ENCODE measurements around the gene PID1.

Gene PID1

DNA sequence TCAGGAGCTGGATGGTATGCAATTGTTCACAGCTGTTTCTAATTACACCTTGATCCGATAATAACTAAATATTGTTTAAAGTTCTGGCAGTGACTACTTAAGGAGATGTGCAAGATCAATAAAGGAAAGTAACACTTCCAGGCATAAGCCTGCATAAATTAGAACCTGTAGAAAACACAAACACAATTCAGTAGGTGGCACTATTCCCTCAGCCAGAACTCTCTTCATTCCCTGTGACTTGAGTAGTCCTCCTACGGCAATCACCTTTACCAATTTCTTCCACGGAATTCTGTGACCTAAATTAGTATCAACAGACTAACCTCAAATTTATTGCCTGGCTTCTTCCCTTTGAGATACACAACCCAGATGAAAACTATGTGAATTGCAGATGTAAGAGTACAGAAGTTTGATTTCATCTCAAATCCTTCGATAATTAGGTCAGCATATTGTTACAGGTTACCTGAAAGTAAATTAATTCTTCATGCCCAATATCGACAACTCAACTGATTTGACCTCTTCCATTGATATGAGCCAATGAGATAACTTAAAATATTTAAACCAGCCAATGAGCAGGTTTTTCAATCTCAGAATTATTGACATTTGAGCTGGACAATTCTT, 137.8 kb downstream of the PID1 start:
- H3K4me3 ChIP-seq: no peak overlapping the region

DNA sequence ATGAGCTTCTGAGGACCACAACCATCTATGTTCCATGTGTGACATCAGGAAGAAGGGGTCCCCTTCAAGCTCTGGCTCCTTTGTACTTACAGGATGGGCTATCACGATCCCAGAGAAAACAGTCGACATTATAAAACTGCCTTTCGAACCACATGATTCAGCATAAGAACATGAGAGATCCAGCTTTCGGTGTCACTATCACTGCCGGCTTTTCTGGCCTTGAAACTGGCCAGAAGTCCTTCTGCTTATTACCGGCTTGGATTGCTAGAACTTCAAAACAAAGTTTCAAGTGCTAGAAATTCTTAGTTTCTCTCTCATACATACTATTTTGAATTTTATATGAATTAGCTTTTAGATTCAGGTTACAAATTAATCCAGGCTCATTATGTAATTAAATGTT, 138.9 kb downstream of the PID1 start:
- no peak overlapping the region for H3K27ac ChIP-seq
- H3K4me3 ChIP-seq: no peak overlapping the region

More for the DNA sequence above, 137.8 kb downstream of the PID1 start:
- H3K27ac ChIP-seq: no peak overlapping the region

DNA sequence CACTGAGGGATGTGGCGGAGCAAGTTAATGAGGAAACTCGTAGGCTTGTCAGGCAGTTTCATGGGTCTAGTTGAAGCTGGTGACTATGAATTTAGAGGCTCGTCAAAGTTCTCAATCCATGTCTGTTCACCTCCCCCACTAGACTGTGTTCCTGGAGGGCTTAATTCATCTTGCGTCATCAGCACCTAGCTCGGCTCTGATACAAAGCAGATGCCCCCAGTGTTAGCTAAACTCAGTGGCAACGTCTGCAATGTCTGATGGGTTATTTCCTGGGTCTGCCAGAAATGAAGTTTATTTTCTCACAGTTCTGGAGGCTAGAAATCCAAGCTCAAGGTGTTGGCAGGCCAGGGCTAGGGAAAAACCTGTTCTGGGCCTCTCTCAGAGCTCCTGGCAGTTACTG, 140.6 kb downstream of the PID1 start:
- Histone ChIP-seq H3K4me3 (no peak overlapping the region), H3K27ac (no peak overlapping the region)

DNA sequence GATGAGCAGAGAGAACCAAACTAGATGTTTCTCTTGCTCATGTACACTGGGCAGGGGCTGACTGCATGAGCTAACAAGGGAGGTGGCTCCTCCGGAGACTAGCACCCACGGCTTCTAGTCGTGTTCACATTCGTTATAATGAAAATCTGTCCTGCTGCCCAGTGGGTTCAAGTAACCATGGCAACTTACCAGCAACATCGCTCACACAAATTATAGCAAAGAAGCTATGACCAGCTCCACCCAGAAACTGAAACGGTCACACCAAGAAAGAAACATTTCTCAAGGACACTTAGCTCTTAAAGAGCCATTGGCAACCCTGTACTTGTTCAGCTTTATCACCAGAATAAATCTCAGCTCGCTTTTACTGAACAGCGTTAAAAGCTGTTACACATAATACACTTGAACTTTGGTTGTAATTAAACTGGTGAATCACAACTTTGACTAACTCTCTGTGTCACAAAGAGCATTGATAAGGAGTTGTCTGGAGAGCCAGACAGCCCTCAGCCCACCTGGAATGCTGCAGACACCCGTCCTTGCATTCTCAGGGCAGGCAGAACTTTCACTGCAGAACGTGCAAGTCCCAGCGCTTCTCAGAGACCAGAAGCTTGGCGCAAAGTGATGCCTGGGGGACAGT, 141.2 kb downstream of the PID1 start:
- H3K27ac ChIP-seq: no peak overlapping the region

DNA sequence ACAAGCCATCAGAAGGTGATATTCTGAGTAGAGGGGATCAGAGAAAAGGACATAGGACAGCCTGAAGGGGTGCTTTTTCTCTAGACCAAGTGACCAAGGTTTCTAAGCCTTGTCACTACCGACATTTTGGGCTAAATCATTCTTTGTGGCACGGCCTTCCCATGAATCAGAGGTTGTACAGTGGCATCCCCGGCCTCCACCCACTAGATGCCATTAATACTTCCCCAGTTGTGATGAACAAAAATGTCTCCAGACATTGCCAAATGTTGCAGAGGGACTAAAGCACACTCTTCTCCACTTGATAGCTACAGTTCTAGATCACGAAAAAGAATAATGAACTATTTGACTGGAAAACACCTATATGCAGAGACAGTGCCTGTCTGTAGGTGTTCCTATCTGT, 143.6 kb downstream of the PID1 start:
- no peak overlapping the region for H3K27ac ChIP-seq
- H3K4me3 ChIP-seq: no peak overlapping the region

More for the DNA sequence above, 141.2 kb downstream of the PID1 start:
- H3K4me3 ChIP-seq: no peak overlapping the region

DNA sequence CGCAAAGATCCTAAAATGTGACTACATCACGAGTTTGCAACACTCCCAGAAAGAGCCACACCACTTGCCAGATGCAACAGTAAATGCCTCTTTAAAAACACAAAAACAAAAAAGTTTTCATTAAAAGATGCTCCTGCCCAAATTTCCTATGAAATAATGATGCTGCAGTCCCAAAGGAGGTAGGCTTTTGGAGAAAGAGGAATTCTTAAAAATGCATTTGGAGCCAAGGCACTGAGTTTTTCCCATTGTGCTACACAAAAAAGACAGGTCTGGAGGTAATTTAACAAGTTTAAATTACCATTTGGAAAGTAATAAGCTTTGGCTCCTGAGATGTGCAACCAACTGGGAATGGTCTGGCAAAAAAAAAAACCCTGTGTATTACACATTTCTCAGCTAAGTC, 145.0 kb downstream of the PID1 start:
- Histone ChIP-seq H3K27ac (no peak overlapping the region), H3K4me3 (no peak overlapping the region)

DNA sequence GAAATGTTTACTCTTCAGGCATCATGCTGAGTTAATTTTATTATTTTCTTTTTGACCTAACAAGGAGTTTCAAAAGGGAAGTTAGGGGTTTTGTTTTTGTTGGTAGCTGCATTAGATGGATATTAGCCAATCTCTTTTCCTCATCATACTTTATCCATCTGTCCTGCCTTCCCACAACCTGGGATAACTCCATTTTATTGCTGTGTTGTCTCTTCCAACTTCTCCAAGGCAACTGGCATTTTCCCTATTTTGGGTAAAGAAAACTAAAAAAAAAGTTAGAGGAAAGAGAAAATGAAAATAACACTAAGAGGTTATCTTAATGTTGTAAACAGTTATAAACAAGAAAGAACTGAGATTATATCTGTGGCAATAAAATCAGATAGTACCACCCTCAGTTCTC, 147.0 kb downstream of the PID1 start:
- Histone ChIP-seq H3K4me3 (no peak overlapping the region), H3K27ac (no peak overlapping the region)

DNA sequence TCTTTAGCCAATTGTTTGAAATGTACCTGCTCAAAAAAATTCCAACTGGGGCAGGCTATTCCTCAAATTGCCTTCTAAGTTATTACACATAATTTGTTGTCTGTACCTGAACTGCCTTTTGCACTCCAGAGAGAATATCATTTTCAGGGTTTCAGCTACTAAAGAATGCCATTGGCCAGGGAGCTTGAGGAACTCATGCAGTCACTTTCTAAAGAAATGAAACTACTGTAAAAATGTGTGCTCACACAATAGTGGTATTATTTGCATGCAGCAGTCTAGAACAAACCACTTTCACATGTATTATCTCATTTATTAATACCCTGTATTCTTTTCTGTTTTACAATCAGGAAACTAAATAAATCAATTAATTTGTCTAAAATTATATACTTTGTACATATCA, 152.2 kb downstream of the PID1 start:
- no peak overlapping the region for H3K27ac ChIP-seq
- H3K4me3 ChIP-seq: no peak overlapping the region

DNA sequence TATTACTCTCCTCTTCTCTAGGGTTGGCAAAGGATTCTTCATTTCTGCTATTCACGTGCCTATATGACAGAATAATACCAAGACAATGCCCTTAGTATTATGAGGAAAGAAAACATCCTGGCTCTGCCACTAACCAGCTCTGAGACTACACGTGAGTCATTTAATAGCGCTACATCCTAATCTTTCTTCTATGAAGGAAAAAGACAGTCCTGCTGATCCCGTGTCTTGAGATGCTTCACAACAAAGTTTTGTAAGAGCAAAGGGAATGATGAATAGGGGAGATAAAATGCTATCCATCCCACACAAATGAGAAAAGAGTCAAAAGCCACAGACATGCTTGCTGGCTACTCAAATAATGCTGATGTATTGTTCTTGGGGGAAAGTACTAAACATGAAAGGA, 152.8 kb downstream of the PID1 start:
- no peak overlapping the region for H3K4me3 ChIP-seq
- no peak overlapping the region for H3K27ac ChIP-seq

DNA sequence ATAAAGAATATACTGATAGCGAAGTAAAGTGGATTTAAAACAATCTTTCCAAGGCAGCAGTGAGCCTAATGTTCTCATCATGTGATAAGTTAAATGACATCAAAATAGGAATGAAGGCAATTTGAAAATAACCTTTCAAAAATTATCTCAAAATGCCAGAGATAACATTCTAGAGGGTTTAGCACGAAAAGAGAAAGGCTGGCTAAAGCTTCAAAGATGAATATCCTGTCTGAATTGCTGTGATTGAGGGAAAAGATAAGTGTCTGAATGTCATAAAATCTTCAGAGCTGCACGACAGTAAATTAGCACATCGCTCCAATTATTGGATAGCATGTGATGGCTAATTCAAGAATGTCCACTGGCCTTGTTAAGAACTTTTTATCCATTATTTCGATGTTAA, 159.3 kb downstream of the PID1 start:
- Histone ChIP-seq H3K4me3 (no peak overlapping the region), H3K27ac (no peak overlapping the region)

DNA sequence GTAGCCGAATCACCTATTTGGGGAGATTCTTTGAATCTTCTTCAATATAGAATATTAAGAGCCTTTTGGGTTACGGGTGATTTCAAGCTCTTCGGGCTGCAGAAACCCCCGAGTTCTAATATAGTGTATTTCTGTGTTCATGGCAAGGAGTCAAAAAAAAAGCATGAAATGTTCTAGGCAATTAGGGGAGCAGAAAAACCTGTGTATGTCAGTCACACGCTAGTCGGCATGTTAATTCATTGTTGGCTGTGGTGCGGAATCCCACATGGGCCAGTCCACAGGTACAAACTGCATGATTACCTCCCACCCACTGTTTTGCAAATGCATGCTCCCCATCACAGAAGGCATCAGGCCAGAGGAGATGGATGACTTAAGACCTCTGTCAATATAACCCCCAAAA, 161.9 kb downstream of the PID1 start:
- Histone ChIP-seq H3K4me3 (no peak overlapping the region), H3K27ac (no peak overlapping the region)

DNA sequence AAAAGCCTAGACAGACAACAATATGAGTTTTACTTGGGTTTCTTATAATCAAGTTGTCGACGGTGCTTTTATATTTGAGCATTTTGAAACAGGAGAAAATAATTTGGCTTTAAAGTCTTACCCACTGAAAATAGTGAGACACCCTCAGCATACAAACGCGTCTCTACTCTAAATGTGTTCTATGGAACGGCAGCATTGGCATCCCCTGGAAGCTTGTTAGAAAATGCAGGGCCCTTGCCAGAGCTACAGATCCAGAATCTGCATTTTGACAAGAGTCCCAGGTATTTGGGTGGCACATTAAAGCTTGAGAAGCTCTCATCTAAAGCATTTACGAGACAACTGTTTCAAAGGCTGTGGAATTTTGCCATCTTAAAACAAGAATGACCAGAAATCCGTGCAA, 163.5 kb downstream of the PID1 start:
- Histone ChIP-seq H3K4me3 (no peak overlapping the region), H3K27ac (no peak overlapping the region)

DNA sequence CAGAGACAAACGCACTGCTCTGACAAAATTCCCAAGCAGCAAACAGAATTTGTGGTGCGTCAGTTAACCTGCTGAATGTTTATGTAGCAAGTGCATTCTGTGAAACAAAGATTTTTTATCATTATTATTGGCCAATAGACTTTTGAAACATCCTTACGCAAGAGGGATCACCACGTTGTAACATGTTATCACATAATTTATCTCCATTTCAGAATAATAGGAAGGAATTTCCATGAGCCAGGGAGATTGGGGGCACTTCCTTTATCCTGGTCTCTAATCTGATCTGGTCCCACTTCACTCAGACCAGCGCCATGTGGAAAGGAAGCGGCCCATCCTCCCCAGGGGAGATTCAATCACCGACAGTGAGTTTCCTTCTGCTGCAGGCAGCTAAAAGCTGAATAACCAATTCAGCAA, 166.1 kb downstream of the PID1 start:
- no peak overlapping the region for H3K4me3 ChIP-seq
- H3K27ac ChIP-seq: no peak overlapping the region

DNA sequence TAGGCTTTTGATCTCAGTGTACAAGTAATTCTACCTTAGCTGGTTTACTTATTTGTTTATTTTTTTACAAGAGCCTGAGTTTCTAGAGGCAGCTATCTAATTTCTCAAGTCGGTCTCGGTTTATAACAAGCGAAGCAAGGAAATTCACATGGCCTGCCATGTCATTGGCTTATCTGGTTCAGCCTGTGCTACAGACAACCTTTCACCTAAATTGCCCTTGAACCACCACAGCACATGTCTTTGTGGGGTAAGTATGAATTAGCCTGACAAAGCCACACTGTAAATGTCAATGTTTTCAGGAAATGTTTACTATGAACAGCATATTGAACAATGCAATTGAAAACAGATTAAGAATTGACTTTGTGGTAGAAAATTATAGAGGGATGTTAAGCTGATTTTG, 167.1 kb downstream of the PID1 start:
- no peak overlapping the region for H3K4me3 ChIP-seq
- peak overlapping the region in 1 of 21 experiments; percentile 3 for H3K27ac ChIP-seq

DNA sequence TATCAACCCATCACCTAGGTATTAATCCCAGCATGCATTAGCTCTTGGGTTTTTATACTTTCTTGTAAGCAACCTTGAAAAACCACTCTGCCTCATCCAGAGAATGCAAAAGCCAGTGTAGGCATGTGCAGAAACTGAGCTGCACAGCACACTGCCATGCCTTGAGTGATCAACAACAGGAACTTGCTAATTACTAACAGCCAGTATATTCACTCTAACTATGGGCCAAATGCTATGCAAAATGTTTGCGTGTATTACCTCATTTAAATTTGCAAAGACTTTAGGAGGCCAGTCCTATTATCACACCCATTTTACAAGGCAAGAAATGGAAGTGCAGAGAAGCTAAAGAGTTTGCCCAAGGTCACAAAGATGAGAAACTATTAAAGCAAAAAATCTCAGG, 169.8 kb downstream of the PID1 start:
- H3K27ac ChIP-seq: no peak overlapping the region
- no peak overlapping the region for H3K4me3 ChIP-seq

DNA sequence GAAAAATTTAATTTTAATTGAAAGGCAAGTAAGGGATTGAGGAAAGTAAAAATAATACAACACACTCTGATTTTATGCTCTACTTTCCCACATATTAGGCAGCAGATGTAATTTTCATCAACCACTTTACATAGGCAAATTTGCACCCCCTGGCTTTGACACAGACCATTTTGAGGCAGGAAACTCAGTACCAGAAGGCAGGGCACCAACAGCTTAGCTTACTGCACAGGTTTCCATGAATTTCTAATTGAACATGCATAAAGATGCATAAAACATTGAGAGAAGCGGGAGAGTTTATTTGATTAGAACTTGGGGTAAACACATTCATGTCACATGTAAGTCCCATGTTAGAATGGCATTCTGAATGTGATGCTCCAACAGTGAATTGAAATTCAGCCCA, 171.9 kb downstream of the PID1 start:
- Histone ChIP-seq H3K27ac (no peak overlapping the region), H3K4me3 (no peak overlapping the region)

DNA sequence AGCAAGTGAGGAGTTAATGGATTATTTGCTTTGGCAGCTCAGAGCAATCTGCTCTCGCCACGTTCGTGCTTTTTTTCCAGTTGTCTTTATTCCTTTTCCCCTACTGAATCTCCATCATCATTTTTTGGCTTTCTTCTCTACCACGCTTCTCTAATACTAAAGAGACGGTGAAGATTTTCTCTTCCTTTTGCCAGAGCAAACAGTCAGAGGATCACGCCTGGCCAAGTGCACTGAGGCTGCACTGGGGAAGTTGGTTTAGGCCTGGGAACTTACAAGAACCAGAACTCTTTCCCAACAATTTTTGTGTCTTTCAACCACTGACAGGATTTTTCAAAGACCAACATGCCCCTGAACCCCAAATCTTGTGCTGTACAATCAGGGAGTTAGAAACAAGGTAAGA, 172.3 kb downstream of the PID1 start:
- Histone ChIP-seq H3K4me3 (no peak overlapping the region), H3K27ac (no peak overlapping the region)

DNA sequence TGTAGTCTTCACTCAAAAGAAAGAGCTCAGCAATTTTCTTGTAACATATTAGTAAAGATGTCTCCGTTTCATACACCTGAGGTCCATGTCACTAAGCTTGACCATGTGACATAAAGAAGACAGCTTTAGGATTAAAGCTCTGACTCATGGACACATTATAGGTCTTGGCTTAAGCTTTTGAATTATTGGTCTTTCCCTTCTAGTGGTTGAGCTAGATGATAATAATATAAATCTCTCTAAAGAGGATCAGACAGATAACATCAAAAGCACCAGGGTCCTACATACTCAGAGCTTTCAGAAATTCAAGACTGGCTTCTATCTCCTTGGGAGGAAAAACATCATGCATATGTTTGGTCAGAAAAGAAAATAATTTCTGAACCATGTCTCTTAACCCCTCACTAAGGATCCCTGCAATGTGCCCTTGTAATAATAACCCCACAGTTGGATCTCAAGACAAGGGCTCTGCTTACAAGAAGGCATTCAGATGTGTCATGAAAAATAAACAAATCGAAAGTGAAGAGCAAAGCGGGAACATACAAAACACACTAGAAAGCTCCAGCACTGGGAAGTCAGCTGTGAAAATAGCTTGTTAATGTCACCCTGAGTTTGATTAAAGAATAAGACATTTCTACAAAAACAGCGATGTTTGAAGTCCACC, 174.5 kb downstream of the PID1 start:
- Histone ChIP-seq H3K4me3 (no peak overlapping the region), H3K27ac (no peak overlapping the region)

DNA sequence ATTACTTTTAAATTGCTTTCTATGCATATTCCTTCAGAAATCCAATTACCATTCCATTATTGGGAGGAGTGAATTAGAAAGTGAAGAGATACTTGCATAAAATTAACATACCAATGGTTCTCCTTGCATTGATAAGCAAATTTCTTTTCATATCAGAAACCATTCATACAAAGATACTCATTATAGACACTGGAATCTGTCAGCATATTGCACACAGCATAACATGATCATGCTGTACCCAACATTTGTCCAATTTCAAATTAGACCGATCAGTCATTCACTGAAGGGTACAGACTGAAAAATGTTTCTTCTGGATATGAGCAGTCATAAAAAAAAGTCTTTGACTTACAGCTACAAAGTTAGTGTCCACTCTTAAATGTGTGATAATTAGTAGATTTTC, 175.6 kb downstream of the PID1 start:
- no peak overlapping the region for H3K27ac ChIP-seq
- no peak overlapping the region for H3K4me3 ChIP-seq

DNA sequence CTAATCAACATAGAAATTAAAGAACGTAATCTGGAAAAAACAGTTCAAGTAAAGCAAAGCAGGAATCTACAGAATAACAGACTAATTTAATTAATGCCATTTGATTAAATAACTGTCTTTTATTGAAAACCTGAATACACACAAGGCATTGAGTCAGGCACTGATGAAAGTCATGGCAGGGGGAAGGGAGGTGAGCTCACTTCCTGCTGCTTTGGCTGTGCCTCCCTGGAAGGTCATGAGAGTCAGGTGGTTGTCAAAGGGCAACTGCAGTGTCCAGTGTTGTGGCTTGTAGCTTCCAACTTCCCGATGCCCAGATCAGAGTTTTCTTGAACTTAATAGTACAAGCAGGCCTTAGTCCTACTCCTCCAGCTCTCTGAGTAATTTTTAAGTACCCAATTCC, 180.9 kb downstream of the PID1 start:
- Histone ChIP-seq H3K4me3 (no peak overlapping the region), H3K27ac (no peak overlapping the region)

DNA sequence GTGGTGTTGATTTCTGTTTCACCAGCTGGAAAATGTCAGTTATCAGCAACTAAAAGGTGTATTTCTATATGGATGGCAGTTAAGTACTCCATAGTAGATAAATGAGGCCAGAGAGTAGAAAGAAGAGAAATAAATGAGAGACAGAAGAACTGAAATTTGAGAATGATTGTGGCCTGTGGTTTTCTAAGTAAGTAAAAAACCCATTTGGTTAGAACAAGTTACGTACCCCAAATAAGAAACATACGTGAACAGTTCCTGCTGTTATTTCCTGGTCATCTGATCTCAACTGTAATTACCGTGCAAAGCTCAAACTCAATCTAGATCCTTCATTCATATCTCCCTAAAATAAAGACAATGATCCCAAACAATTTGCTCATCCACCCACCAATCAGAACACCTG, 181.3 kb downstream of the PID1 start:
- no peak overlapping the region for H3K27ac ChIP-seq

More for the DNA sequence above, 181.3 kb downstream of the PID1 start:
- H3K4me3 ChIP-seq: no peak overlapping the region

All from skin epidermis (tissue), 12 donors.